Testis (tissue), 2 donors: ENCODE results near the gene NME9.

Source experiments
- POLR2A ChIP-seq: fragments of 450-650 bp; IDR thresholded peaks from one replicate; pipeline ENCODE4 v1.6.1; 2017; ENCODE audit warnings: antibody characterized with exemption, mild to moderate bottlenecking, moderate library complexity
- TF ChIP-seq, protein P1 (sequence below), 3 experiments: fragments of 450-650 bp in 2 of 3; fragments of 200-600 bp in 1 of 3; sonication (generic) in 1 of 3; IDR thresholded peaks; one replicate each; pipeline ENCODE4 v1.5.1; 2016 to 2019; ENCODE audit warnings: antibody characterized with exemption in 3 of 3, mild to moderate bottlenecking in 2 of 3, moderate library complexity in 1 of 3

DNA sequence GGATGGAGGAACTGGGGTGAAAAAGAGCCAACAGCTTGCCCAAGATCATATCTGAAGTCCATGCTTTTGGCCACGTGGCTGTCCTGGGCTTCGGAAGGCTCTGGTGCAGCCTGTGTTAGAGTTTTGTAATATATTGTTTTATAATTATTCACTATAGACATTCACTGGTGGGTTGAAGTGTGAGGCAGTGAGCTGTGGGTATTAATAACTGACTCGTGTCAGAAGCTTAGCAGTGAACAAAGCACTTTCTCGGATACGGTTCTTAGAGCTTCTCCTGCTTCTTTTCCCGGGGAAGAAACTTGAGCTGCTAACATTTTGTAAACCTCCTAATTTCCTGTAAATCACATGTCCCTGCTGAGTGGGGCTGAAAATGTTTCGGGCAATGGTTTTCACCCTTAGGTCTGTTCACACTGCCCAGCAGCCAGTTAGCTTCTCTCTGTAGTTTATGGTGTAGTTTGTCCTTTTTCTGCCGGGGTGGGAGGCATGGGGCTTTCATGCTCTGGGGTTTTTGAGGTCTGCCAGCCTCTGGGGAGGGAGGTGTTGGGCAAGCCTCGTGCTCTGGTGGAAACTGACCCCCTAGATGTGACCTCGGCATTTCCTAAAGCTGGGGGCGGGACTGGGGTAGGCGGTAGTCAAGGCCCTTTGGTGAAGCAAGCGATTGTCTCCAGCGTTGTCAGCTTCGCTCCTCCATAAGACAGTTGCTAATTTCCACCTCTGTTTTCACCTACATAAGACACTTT lies 20.4 kb upstream of the NME9 start:
- TF ChIP-seq, protein P1, sequence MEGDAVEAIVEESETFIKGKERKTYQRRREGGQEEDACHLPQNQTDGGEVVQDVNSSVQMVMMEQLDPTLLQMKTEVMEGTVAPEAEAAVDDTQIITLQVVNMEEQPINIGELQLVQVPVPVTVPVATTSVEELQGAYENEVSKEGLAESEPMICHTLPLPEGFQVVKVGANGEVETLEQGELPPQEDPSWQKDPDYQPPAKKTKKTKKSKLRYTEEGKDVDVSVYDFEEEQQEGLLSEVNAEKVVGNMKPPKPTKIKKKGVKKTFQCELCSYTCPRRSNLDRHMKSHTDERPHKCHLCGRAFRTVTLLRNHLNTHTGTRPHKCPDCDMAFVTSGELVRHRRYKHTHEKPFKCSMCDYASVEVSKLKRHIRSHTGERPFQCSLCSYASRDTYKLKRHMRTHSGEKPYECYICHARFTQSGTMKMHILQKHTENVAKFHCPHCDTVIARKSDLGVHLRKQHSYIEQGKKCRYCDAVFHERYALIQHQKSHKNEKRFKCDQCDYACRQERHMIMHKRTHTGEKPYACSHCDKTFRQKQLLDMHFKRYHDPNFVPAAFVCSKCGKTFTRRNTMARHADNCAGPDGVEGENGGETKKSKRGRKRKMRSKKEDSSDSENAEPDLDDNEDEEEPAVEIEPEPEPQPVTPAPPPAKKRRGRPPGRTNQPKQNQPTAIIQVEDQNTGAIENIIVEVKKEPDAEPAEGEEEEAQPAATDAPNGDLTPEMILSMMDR (IDR thresholded peaks at IDR 0.05), result no peak
- no peak for TF ChIP-seq POLR2A
